HG02588 (cell line): ENCODE results near the gene HOXA10.
A peak's percentile ranks its signal among the peaks of the same experiment; 100 is the strongest.

Source experiments
- ATAC-seq: cut with Tn5 transposase; IDR thresholded peaks from one replicate; pipeline ENCODE4 v1.9.1; 2021; ENCODE audit warnings: mild to moderate bottlenecking, moderate library complexity; ENCODE audit not compliant: unreplicated experiment

Gene HOXA10

DNA sequence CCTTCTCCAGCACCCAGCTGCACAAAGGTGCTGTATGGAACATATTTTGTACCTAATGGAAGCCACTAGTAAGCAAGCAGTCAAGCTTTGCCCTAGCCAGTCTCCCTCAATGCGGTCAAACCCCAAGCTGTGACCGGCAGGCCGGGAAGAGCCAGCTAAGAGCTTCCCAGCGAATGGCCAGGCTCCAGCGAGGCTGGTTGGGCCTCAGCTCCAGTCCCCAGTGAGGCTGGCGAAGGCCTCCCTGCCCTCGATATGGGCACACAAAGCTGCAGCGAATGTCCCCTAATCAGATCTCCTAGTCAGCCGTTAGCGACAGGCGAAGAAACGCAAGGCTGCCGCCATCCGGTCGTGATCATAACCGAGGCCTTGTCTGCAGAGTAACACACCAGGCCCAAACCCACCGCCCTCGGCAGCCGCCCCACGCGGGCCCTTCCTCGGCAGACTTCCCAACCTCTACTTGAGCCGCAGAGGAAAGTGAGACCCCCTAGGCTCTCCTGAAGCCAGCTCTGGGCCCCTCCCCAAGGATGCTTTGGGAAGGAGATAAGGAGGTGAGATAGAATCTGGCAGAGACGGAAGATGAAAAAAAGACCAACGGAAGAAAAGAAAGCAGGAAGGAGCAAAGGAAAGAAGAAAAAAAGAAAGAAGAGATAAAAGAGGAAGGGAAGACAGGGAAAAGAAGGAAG is 5.7 kb downstream of the HOXA10 start:
- ATAC-seq = no peak

DNA sequence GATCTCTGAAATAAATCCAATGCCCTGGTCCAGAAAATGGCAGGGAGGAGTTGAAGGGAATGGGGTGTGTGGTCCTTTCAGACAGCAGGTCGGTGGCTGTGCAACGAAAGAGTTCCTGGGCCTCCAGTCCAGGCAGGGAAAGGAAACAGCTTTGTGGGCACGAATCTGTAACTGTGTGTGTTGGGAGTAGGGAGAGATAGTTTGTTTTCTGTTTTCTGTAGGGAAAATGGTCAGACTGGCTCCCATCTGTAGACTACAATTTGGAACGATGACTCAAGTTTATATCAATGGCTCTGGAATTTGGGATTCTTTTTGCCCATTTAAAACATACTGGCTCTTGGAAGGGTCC is 6.2 kb downstream of the HOXA10 start:
- ATAC-seq = no peak

DNA sequence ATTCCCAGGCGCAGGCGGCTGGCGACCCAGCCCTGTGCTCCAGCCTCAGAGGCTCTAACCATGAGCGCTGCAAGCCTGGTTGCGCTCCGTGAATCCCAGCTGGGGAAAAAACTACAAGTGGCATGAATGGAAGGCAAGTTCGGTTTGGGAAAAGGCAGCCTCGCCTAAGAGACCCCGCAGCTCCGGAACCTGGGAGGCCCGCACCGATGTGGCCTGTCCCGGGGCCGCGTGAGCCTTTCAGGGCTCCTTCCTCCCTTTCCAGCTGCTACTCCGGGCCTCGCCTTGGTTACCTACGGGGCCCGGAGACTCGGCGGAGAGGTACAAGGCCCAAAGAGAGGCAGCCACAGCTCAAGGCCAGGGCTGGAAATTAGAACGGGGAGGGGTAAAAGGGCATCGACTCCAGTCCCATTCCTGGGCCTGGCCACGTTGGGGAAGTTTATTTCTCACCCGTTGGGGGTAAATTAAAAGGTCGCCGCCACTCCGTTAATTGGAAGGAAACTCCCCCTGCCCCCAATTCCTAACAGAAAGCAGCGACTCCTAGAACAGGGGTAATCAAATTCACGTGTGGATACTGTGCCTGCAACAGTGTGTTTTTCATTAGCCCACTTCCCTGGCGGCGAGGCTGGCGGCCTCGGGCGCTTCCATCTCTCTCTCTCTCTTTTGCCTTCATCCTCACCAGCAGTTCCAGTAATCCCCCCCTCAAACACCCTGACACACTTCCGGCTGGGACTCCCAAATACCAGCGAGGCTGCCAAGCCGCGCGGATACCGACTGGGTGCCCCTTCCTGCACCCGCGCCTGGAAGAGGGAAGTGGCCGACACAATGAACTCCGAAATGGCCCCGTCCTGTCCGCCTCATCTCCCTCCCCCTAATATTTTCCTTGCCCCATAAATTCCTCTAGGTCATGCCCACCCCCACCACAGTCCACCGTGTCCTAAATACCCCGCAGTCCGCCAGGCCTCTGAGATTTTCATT is 7.3 kb downstream of the HOXA10 start:
- ATAC-seq = no peak

DNA sequence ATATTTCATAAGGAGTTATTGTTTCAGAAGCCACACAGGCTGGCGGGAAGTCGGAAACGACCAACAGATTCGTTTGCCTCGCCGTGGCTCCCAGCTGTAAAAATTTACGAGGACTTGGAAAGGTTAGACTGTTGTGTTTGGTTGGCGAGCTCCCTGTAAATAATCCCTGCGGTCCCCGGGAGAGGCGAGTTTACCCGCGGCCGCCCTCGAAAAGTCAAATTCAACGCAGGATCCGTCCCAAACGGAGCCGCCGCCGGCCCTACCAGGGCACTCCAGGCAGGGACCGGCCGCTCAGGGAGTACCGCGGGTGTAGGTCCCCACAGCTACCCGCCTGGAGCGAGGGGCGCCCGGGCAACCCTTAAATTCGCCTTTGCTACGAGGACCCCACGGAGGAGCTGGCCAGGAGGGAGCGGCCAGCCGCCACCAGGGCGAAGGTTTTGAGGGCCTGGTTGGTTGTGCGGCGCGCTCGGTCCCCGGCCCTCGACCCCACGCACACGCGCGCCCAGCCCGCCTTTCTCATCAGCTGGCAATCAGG is 8.1 kb downstream of the HOXA10 start:
- ATAC-seq = no peak

DNA sequence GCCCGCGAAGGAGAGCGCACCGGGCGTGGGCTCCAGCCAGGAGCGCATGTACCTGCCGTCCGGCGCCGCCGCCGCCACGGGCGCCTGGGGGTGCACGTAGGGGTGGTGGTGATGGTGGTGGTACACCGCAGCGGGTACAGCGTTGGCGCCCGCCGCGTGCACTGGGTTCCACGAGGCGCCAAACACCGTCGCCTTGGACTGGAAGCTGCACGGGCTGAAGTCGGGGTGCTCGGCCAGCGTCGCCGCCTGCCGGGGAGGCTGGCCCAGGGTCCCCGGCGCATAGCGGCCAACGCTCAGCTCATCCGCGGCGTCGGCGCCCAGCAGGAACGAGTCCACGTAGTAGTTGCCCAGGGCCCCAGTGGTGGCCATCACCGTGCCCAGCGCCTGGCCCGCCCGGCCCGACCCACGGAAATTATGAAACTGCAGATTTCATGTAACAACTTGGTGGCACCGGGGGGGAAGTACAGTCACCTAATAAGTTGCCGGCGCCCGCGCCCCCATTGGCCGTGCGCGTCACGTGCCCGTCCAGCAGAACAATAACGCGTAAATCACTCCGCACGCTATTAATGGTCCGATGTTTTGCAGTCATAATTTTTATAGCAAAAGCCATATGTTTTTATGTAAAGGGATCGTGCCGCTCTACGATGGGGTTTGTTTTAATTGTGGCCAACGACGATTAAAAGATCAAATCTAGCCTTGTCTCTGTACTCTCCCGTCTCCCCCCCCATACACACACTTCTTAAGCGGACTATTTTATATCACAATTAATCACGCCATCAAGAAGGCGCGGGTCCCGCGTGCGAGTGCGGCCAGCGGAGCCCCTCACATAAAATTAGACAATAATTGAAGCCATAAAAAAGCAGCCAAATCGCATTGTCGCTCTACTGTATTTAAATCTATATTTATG is 8.8 kb downstream of the HOXA10 start, which contains the start of gene HOXA9:
TSS of gene HOXA9 (minus strand) at position 449 of the 907 bp plus-strand sequence. CDS start at position 369, 80 bp downstream.
- ATAC-seq = no peak

DNA sequence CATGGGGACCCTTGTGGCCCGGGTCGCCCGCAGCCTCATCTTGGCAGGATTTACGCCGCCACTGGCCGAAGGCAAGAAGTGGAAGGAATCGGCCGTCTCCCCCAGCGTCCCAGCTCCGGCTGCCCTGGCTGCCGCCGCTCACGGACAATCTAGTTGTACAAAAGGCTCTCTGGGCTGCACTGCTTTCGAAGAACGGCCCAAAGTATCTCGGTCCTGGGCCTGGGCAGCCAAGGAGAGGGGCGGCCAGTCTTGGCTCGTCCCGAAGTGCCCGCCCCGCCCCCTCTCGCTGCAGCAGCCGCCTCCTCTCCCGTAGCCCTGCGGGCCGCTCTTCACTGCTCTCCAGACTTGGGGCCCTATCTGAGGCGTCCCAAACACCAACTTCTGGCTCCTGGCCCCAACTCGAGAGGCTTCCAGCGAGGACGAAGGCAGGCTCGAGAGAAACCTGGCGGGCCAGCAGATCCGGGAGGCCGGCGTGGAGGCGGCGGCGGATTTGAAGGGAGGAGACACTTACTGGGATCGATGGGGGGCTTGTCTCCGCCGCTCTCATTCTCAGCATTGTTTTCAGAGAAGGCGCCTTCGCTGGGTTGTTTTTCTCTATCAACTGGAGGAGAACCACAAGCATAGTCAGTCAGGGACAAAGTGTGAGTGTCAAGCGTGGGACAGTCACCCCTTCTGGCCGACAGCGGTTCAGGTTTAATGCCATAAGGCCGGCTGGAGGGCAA is 9.6 kb downstream of the HOXA10 start:
- ATAC-seq = no peak

DNA sequence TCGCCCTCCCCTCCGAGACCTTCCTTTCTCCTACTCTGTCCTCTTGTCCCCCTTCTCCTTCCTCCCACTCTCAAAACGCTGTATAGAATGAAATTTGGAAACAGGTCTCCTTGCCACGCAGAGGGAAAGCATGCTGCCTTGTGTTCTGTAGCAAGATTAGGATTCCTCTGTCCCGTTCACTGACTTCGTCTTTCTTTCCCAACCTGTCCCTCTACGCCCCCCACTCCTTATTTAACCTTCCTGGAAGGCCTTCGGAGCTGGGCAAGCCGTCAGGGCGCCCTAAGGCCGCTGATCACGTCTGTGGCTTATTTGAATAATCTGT is 10.1 kb downstream of the HOXA10 start:
- ATAC-seq = no peak

DNA sequence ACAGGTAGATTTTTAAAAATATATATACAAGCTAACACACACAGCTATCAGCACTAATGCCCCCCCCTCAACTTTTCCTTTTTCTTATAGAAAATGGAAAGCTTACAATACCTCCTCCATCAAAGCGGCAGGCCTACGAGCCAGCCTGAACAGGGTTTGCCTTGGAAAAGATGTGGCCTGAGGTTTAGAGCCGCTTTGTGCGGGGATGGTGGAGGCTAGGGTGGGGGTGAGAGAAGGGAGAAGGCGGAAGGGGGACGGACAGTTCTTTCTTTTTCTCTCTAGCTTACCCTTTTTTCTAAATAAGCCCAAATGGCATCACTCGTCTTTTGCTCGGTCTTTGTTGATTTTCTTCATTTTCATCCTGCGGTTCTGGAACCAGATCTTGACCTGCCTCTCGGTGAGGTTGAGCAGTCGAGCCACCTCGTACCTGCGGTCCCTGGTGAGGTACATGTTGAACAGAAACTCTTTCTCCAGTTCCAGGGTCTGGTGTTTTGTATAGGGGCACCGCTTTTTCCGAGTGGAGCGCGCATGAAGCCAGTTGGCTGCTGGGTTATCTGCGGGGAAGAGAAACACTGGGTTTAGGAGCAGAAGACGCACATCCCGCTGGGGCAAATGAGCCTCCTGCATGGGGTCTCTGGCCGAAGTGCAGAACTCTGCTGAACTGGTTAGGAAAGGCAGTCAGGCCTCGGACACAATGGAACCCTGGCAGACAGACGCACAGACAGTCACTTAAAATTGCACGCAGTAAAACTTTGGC is 10.7 kb downstream of the HOXA10 start:
- no peak for ATAC-seq

DNA sequence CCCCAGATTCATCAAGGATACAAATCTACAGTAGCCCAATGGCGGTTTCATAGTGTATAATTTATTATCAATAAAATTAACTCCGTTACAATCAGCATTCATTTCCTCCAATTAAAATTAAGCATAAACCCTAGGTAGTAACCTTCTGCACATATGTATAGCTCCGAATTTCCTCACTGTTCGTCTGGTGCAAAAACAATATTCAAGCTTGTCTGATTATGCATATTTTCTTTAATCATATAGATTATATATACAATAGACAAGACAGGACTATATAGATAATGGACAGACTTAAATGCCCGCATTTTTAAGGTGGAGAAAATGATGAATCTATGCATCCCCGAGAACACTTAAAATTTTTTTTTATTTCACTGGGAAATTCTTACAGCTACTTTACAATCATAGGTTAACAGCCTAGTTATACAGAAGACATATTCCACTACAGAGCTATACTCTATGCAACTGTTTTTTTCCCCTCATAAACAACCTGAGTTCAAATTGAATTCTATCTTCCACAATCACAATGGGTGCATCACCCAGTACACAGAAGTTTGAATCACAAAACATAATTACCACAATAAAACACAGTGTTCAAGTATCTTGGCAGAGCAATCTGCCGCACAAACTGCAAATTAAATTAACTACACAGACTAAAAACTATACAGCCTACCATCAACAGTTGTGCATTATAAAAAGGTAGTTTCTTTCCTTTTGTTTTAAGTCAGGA is 11.4 kb downstream of the HOXA10 start:
- no peak for ATAC-seq

DNA sequence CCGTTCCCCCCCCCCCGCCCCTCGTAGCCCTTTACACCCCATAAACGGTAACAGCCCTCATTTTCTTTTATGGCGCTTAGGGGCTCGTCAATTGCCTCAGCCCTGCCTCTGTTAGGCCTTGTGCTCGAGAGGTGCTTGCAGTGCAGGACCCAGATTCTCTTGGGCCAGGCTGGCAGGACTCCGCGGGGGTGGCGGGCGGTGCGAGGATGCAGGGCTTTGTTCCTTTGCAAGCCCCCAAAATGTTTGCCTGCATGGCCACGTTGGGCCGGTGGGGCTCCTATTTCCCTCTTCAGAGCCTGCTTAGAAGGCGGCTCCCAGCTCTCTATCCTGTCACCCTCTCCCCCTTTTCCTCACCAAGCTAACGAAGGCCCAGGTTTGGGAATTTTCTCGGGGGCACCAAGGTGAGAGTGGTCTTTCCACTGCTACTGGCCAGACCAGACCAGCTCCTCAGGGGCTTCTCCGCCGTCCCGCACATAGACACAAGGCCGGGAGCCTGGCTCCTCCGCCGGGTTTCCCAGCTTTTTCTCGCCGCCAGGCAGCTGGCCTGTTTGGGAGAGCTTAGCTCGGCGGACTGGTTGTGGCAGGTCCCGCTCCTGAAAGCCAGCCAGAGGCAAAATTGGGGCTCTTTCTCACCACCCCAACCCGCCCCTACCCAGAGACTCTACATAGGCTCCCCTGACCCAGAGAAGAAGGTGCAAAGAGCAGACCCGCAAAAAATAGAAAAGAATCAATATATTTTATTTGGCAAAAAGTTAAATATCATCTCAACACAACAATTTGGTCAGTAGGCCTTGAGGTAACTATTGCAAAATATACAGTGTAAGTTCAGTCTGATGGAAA is 12.2 kb downstream of the HOXA10 start:
- no peak for ATAC-seq

DNA sequence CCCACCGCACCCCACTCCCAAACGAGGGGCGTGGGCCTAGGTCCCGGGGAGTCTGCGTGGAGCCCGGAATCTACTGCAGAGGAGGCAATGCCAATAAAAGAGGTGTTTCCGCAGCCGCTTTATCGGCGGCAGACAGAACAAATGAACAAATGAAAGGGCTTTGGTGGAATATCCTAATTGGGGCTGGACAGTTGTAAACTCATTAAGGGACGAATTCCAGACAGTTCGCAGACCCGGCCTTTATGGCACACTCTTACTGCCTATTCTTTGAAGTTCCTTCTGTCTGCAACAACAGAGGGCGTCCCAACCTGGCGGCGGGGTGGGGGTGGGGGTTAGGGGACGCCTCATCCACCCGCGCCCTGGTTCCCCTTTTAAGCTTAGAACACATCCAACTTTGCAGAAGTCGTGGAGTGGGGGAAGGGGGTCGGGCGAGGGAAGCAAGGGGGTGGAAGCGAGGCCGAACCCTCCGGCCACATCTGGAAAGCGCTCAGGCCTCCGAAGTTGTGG is 12.9 kb downstream of the HOXA10 start:
- ATAC-seq = no peak

DNA sequence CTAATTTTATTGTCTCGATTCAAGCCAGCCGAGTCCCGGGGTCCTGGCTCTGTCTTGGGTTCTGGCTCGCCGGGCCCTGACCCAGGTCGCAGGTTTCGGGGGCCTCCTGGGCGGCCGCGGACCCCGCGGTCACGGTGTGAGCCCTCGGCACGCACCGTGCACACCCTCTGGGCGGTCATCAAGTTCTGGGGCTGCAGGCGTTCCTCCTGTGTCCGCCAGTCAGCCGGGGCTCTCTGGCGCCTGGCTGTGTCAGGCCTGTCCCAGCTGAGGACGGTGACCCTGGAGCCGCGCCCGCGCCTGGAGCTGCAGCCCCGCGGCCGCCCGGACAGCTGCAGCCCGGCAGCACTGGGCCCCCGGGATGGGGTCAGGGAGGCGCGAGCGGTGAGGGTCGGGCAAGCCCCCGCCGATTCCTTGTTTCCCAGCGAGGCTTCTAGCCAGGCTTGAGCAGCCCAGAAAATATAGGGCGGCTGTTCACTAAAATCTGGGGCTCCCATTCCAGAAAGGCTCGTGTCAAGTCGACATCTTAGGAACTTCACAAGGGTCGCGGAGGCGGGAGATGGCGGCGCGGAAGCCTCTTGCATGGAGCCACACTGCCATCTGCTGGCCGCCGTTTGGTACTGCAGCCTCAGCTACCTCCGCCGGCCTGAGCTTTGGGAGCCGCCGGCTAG is 13.4 kb downstream of the HOXA10 start:
- ATAC-seq = peak; percentile 54

DNA sequence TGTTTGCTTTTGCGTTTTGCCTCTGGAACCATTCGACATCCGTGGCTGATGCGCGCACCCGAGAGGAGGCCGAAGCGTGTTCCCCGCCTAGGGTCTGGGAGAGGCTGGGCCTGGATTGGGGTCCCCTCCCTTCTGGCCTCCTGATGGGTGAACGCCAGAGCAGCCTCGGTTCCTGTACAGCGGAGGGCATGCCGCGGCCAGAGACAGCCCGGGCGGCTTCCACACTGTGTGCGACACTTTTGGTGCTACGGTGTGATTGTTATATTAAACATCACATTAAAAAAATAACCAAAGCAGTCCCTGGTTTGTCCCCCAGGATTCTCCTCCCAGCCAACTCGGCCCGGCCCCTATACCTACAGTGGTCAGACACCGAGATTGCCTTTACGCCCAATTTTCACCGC is 14.0 kb downstream of the HOXA10 start:
- ATAC-seq = no peak

DNA sequence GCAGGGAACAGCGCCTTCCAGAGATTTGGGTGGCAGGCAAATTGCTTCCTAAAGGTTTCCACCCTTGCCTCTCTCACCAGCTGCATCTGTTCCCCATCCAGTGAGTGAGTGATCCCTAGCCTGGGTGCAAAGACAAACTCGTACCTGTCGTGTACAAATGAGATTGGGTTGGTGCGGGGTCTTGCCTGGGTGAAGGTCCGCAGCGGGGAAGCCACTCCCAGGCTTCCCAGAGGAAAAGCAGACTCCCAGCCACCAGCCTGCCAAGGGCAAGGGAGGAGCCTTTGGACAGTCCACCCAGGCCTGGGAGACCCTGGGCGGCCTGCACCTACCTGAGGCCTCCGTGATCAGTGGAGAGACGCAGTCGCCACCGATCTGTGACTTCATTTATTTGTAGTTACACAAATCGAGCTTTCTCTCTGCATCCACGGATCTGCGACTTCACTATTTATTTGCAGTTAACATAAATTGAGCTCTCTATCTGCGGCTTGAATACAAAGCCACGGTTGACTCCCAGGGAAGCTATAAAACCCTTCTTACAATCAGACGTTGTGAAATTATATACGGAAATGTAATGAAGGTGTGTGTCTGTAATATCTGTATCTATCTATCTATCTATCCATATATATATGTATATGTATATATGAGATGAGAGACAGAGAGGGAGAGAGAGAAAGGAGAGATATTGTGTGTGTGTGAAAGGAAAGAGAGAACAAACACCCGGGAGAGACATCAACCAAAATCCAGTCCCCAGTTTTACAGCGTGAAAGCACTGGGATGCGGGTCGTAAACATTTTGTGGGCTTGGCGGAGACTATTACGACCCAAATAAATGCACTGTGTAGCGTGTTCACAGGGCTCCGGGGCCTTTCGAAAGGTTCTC is 14.6 kb downstream of the HOXA10 start:
- ATAC-seq = no peak

DNA sequence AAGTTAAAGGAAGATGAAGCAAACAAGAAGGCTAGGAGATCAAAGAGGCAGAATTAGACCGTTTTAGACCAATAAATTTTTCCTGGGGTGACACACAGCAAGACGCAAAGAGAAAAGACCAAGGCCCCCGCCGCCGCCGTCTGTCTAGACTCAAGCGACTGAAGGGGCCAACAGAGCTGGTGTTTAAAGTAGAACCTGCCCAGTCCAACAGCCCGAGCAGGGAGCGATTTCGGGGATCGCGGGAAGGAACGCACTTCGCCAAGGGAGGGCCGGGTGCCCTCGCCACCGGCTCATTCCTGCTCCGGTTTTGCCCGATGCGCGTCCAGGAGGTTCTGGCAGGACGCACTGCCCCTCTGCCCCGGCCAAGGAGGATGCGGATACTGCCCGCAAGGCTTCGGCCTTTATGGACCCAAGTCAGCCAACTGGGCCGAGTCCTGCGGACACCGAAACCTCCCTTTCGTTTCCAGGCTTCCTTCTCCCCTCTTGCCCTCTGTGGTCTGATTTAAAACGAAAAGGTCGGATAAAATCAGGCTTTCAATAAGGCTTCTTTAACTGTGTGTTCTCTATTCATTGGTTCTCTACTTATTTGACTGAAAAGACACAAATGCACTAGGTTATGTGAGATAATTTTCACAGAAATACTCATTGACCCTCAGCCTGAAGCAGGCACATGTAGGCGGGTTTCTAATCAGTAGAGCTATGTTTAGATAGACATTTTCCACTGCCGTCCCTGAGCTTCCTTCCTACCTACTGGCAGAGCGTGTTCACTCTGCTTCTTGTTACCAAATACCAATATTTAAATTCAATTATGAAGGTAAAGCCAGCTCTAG is 15.5 kb downstream of the HOXA10 start:
- no peak for ATAC-seq
